Hematopoietic multipotent progenitor cell treated with erythropoietin and hydrocortisone succinate and interleukin-3 and kit ligand, for 4 days (in vitro differentiated cells): Measurements from ENCODE around the gene ASB11.
"Not testable (repeated sequence)": the region's sequence is repeated elsewhere in the genome, so short reads cannot be mapped to it uniquely, and the experiment has no call there.

Source experiments
- DNase-seq: peaks from one replicate; pipeline ENCODE4 v3.0.0-alpha.2; 2015

Gene ASB11

DNA sequence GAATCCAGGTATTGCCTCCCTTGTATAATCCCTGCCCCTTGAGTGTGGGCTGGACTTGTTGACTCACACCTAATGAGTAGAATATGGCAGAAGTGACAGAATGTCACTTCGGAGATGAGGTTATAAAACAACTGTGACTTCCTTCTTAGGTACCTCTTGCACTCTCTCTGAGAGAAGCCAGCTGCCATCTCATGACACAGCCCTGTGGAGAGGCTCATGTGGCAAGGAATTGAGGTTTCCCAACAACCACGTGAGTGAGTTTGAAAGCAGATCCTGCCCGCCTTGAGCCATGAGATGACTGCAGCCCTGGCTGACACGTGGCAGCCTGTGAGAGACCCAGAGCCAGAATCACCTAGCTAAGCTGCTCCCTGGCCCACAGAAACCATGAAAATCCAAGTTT lies 13.5 kb downstream of the ASB11 start:
- DNase-seq = peak; percentile 63

- DNase-seq = peak; percentile 44
Observed at GRCh38 chrX:15299941-15300851, 15.2 kb downstream of the ASB11 start.

DNA sequence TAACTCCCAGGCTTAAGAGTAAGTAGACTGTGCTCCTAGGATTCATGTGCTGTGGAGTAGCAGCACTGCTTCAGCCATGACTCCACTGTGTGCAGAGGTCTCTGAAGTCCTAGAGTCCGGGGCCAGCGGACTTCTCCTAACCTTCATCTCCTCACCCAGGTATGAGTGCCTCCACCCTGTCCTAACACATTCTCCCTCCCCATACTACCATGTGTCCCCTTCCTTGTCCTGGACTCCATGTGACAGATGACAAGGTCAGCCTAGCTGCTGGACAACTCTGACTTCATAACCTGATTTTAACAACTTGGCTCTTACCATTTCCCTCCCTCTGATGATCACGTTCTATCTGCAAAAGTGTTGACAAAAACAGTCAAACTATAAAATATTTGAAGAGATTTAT lies 16.7 kb downstream of the ASB11 start:
- no peak for DNase-seq

DNA sequence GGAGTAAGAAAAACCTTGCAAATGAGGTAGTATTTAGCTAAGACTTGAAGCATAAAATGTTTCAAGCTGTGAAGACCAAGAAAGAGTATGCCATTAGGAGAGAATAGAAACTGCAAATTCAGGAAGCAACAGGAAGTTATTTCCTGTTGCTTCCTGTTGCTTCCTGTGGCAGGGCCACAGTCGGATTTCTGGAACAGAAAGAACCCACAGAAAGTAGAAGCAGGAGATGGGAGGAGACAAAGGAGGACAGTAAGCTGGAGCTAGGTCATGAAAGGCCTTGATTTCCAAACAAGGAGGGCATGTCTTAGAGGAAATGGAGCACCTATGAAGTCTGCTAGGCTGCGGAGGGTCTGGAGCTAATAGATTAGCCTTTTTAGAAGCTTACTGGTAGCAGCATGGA lies 17.2 kb downstream of the ASB11 start:
- DNase-seq = no peak

DNA sequence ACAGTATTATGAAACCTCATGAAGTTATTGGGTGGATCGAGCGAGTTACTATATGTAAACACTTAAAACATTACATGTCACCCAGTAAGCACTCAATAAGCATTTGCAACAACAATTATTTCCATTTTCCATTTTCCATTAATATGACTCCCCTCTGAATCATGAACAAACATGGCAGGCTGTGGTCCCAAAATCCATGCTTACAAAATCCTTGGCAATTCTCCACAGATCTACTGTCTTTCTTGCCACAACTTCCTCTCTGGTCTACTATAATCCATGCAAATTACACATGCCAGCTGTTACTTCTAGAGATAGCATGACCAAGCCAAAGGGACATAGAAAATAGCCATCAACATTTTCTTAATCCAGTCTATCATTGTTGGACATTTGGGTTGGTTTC lies 22.0 kb downstream of the ASB11 start:
- no peak for DNase-seq

DNA sequence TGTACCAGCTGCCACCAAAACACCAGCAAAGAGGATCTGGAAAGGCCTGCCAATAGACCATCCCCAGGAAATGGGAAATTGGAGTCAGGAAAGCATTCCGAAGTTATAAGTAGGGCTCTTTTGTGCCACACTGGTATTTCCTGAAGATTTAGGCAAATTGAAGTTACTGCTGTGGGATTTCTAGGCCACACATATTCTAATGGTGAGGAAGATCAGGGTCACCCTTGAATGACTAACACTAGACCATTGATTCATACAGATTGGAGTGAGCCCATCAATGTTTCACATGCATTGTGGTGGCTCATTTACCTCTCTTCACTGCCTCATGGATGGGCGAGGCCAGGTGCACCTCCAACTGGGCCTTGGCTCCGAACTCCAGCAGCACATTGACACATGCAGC lies 22.6 kb downstream of the ASB11 start:
- DNase-seq = no peak

DNA sequence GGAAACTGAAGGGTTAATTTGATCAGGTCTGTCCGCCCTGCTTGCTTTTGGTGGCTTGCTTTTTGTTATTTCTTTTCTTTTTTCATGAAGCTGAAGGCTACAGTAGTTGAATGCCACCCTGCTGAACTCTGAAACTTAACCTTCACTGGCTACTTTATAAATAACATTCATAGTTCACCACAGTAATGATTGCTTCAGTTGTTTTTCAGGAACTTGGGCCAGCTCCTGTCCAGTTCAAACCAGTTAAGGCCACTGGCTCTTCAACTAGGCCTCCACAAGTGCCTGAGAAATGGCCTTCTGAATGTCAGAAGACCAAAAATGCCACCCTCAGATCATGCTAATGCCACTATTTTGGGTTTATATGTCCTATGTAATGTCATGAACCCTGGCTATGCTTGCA lies 37.8 kb downstream of the ASB11 start:
- no peak for DNase-seq

- no peak for DNase-seq
Observed at GRCh38 chrX:15274946-15275345, 40.5 kb downstream of the ASB11 start.

DNA sequence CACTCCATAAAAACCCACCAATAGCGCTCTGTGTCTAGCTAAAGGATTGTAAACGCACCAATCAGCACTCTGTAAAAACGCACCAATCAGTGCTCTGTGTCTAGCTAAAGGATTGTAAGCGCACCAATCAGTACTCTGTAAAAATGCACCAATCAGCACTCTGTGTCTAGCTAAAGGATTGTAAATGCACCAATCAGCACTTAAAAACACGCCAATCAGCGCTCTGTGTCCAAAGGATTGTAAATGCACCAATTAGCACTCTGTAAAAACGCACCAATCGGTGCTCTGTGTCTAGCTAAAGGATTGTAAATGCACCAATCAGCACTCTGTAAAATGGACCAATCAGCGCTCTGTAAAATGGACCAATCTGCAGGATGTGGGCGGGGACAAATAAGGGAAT lies 42.2 kb downstream of the ASB11 start:
- not testable (repeated sequence) for DNase-seq

GRCh38 chrX:15271757-15272156 lies 43.7 kb downstream of the ASB11 start:
- DNase-seq = no peak

- DNase-seq = peak; percentile 81
Observed at GRCh38 chrX:15269618-15270521, 45.6 kb downstream of the ASB11 start, which contains the start of gene ASB9. ASB9 (minus strand) TSS chrX:15270083; CDS start chrX:15269874, 209 bp downstream.

DNA sequence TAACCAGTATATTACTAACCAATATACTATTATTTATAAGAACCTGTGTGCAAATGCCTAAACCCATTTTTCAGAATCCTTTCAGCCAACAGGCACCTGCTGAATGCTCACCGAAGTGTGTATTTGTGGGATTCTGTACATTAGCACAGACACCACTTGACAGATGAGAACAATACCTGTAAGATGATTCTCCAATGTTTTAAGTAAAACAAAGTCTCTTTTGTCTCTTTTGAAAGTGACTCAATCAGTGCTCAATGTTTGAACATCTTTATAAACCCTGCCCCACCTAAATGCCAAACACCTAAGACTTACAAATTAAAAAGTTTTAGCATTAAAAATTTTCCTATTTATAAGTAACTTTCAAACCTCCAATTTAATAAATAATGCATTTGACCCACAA lies 46.3 kb downstream of the ASB11 start:
- DNase-seq = no peak

DNA sequence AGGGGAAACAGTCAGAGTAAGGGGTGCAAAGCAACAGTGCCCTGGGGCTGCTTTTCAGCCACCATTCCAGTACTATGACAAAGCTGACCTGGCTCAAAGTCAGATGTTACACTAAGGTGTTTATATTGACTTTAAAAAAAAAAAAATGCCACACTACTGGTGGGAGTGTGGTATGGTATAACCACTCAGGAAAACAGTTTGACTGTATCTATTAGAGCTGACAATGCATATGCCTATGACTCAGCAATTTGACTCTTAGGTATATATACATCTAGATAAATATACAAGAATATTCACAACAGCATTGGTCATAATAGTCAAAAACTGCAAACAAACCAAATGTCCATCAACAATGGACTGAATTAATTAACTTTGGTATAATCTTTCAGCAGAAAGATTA lies 60.6 kb downstream of the ASB11 start:
- no peak for DNase-seq

DNA sequence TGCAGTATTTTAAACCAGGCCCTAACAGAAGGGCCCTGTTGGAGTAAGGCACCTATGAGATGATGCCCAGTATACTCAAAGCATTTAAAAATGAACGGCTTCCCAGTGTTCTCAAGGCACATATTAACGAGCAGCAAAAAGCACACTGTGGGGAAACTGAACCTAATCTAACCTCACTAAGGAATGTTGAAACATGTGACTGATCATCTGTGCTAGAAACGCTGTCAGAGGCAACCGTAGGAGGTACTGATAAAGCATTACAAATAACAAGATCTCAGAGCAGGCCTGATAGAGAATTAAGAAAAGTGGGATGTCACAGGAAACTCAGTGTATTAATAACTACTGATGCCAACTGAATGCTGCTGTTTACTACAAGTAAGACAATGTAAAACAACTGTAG lies 69.5 kb downstream of the ASB11 start:
- DNase-seq = no peak

DNA sequence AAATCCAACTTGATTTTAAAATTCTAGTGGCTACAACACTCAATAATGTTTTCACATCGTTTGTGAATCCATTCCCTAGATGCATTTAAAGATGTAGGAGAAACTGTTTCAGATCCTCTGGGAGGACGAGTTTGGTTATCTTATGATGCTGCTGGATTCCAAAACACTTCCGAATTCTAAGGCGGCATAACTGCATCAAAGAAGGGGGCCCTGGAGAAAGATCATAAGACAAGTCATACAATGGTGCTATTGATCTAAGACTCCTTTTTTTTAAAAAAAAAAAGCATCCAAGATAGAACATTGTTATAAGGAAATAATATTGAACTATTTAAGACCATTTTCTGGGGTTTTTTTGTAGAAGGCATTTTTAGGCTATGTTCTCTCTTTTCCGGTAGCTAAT lies 71.0 kb downstream of the ASB11 start:
- DNase-seq = no peak

DNA sequence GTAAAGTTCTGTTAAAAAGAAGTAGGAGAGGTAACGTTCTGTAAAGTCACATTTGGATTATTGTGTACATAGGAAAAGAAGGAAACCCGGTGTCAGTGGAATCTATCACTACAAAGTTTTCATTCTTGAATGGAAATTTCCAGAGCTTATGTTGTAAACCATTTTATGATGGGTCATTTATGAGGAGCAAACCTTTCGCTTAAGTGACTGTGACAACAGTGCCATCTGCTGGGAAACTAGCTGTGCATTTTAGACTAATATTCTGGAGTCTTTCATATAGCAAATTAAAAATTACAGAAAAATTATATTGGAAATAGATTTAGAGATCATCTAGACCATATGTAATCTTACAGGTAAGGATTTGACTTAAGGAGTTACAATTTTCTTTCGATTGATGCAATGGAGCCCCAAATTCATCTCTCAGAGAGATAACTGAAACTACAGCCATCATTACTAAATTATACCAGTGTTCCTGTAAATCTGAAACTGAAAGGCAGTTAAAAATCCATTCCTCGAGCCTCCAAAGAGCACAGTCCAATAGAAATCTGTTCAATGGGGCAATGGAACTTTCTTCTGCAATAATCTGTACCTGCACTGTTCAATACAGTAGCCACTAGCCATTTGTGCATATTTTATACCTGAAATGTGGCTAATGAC lies 72.4 kb downstream of the ASB11 start:
- peak; percentile 65 for DNase-seq

DNA sequence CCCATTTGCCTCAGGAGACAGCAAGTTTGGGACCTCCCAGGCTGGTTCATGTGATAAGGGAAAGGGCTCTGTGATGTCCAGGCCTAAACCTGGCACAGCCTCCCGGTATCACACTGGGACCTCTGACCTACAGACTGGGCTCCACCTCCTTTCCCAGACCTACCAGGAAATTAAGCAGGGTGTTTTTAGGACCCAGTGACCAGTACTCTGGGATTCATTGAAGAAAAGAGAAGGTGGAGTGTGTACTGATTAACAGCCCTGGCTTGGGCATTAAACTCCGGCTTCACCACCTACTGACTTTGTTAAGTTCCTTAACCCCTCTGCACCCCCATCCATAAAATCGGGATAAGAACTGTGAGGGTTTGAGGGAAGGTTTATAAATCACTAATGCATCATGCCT lies 74.1 kb downstream of the ASB11 start:
- DNase-seq = no peak

DNA sequence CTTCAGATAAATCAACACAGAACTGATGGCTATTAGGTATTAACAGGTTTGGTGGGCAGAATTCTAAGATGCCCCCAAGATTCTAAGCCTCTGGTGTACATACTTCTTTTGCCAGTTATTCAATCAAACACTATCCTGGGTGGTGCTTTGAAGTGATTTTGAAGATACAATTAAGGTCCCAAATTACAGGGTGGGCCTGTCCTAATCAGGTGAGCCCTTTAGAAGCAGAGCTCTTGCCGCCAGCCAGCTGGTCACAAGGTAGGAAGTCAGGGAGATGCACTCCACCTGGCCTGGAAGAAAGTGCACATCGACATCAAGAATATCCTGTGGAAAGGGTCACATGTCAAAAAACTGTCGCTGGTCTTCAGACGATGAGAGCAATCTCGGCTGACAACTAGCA lies 75.0 kb downstream of the ASB11 start:
- no peak for DNase-seq

DNA sequence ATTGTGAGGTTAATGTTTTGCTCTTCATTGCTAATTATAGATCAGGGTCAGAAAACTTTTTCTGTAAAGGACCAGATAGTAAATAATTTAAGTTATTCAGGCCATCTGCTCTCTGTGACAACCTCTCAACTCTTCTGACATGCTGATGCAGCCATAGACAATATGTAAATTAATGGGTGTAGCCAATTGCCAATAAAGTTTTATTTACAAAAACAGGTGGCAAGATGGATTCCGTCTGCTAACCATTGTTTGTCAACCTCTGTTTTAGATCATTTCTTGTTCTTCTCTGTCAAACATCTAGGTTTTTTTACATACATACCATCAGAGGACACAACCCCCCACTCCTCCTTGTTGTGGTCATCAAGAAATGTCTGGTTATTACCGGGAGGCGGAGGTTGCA lies 79.3 kb downstream of the ASB11 start:
- no peak for DNase-seq

DNA sequence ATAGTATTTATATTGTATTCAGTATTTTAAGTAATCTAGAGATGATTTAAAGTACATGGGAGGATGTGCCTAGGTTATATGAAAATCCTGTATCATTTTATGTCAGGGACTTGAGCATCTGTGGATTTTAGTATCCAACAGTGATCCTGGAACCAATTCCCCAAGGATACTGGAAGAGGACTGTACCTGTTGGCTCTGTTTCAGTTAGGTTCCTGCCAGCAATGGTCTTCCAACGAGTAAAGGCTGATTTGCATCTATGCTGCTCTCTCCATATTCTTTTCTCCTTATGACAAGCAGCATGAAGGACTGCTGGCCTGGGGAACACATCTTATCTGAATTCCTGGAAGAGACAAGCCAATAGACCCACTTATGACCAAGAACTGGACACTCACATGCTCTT lies 80.4 kb downstream of the ASB11 start:
- DNase-seq = no peak

GRCh38 chrX:15233416-15234015 lies 81.9 kb downstream of the ASB11 start:
- DNase-seq = no peak
